ENCODE data around the gene SH2B2. TPM values are rescaled to one million over a fixed set of nuclear protein-coding genes. Genes with fewer than 3 reads are reported as not detected.

The SH2B2 gene
- total RNA-seq, 1 experiment from 2014 or later, result 8.8 TPM

GRCh38 chr7:102282465-102283362 is 4.0 kb upstream of the SH2B2 start:
- H3K27ac ChIP-seq (ENCODE audit: low read length), result no peak overlapping the region
- POLR2A ChIA-PET (ENCODE audit: unreplicated experiment), result no interaction called here
- H3K79me2 ChIP-seq (ENCODE audit: low read length), result no peaks in the 10 kb centered on the region
- H3K9me2 ChIP-seq (replicated peaks; ENCODE audit: low read length), result no peaks in the 10 kb centered on the region
- DNase-seq (no peak), ATAC-seq (no peak)
- H2AFZ ChIP-seq (ENCODE audit: low read length), result no peak overlapping the region
- TSS peak; percentile 59 for BruUV-seq (replicated peaks)
- no peak overlapping the region for H3K4me3 ChIP-seq (ENCODE audit: low read length)
- H3K27me3 ChIP-seq (ENCODE audit: low read length), result no peaks in the 10 kb centered on the region
- no peaks in the 10 kb centered on the region for H3K36me3 ChIP-seq (ENCODE audit: low read depth, low read length)
- peaks cover 4% of the 10 kb centered on the region; the same call in 1 of the 2 replicates for H3K4me1 ChIP-seq (ENCODE audit: insufficient read depth, low read length)
- CTCF ChIA-PET, result no interaction called here
- no peak overlapping the region for H3K9ac ChIP-seq (ENCODE audit: low read length)
- H3K9me3 ChIP-seq (ENCODE audit: low read length), result no peaks in the 10 kb centered on the region
- TF ChIP-seq EZH2phosphoT487 (IDR thresholded peaks at IDR 0.05; ENCODE audit: borderline replicate concordance, low read length) (no peak), EZH2 (IDR thresholded peaks at IDR 0.05; ENCODE audit: low read length, unreplicated experiment) (no peak), CTCF (conservative IDR thresholded peaks at IDR 0.05; ENCODE audit: low read depth, low read length) (no peak)
- intact Hi-C loops (cut with micrococcal nuclease), result no loop called here
- H4K20me1 ChIP-seq (ENCODE audit: low read length), result no peaks in the 10 kb centered on the region
- H3F3A ChIP-seq (ENCODE audit: low read length, unreplicated experiment), result no peaks in the 10 kb centered on the region
- H3K4me2 ChIP-seq (ENCODE audit: low read length), result no peak overlapping the region

GRCh38 chr7:102283477-102284189 is 3.0 kb upstream of the SH2B2 start:
- Histone ChIP-seq H3K79me2 (ENCODE audit: low read length) (no peaks in the 10 kb centered on the region), H3K4me1 (ENCODE audit: insufficient read depth, low read length) (peaks cover 11% of the 10 kb centered on the region), H3K9me2 (replicated peaks; ENCODE audit: low read length) (no peaks in the 10 kb centered on the region), H3K4me3 (ENCODE audit: low read length) (no peak overlapping the region), H4K20me1 (ENCODE audit: low read length) (no peaks in the 10 kb centered on the region), H3K36me3 (ENCODE audit: low read depth, low read length) (no peaks in the 10 kb centered on the region), H3K9me3 (ENCODE audit: low read length) (no peaks in the 10 kb centered on the region), H3K27ac (ENCODE audit: low read length) (no peak overlapping the region), H3K27me3 (ENCODE audit: low read length) (no peaks in the 10 kb centered on the region), H3F3A (ENCODE audit: low read length, unreplicated experiment) (no peaks in the 10 kb centered on the region), H3K9ac (ENCODE audit: low read length) (no peak overlapping the region), H2AFZ (ENCODE audit: low read length) (no peak overlapping the region), H3K4me2 (ENCODE audit: low read length) (no peak overlapping the region)
- DNase-seq, result no peak
- POLR2A ChIA-PET (ENCODE audit: unreplicated experiment), result no interaction called here
- no TSS peak for BruUV-seq (replicated peaks)
- ATAC-seq, result no peak
- TF ChIP-seq EZH2 (IDR thresholded peaks at IDR 0.05; ENCODE audit: low read length, unreplicated experiment) (no peak), EZH2phosphoT487 (IDR thresholded peaks at IDR 0.05; ENCODE audit: borderline replicate concordance, low read length) (no peak)
- CTCF ChIA-PET, result interaction anchor here (0.5 kb wide), 1 partner anchor 26 kb away, joined by 5 read pairs; no protein-coding TSS in a partner anchor
- intact Hi-C loops (cut with micrococcal nuclease), result no loop called here

- Histone ChIP-seq H3K27me3 (ENCODE audit: low read length) (no peaks in the 10 kb centered on the region), H3K36me3 (ENCODE audit: low read depth, low read length) (no peaks in the 10 kb centered on the region), H3K9ac (ENCODE audit: low read length) (no peak overlapping the region), H3K4me2 (ENCODE audit: low read length) (no peak overlapping the region), H2AFZ (ENCODE audit: low read length) (no peak overlapping the region), H3K27ac (ENCODE audit: low read length) (no peak overlapping the region), H3K9me3 (ENCODE audit: low read length) (no peaks in the 10 kb centered on the region), H3K4me1 (ENCODE audit: insufficient read depth, low read length) (peaks cover 11% of the 10 kb centered on the region), H3F3A (ENCODE audit: low read length, unreplicated experiment) (no peaks in the 10 kb centered on the region), H3K9me2 (replicated peaks; ENCODE audit: low read length) (no peaks in the 10 kb centered on the region), H4K20me1 (ENCODE audit: low read length) (no peaks in the 10 kb centered on the region), H3K79me2 (ENCODE audit: low read length) (no peaks in the 10 kb centered on the region), H3K4me3 (ENCODE audit: low read length) (no peak overlapping the region)
- ChIA-PET POLR2A (ENCODE audit: unreplicated experiment) (no interaction called here), CTCF (no interaction called here)
- ATAC-seq, result no peak
- no TSS peak for BruUV-seq (replicated peaks)
- intact Hi-C loops (cut with micrococcal nuclease), result no loop called here
- DNase-seq, result no peak
- TF ChIP-seq EZH2phosphoT487 (IDR thresholded peaks at IDR 0.05; ENCODE audit: borderline replicate concordance, low read length) (no peak), EZH2 (IDR thresholded peaks at IDR 0.05; ENCODE audit: low read length, unreplicated experiment) (no peak), CTCF (conservative IDR thresholded peaks at IDR 0.05; ENCODE audit: low read depth, low read length) (no peak)
These were observed 2.3 kb upstream of the SH2B2 start for GRCh38 chr7:102284399-102284798.

All from PC-3 (cell line).